Skeletal muscle tissue (tissue), 4 donors: ENCODE measurements around the gene IFI35. TPM values are rescaled to one million over a fixed set of nuclear protein-coding genes. Genes with fewer than 3 reads are reported as not detected.
A peak's percentile ranks its signal among the peaks of the same experiment; 100 is the strongest.

Experiments
- H3K27ac ChIP-seq: one replicate; pipeline ENCODE4 v1.7.0; 2013; ENCODE audit warnings: mild to moderate bottlenecking, low read depth, low read length, inconsistent platforms
- H3K27me3 ChIP-seq, 3 donors: one replicate each; pipeline ENCODE4 v1.7.0; 2013; ENCODE audit warnings: low read length in 3 of 3; ENCODE audit not compliant: control insufficient read depth in 3 of 3, insufficient read depth in 3 of 3
- H3K36me3 ChIP-seq, 3 donors: one replicate each; pipeline ENCODE4 v1.7.0; 2013; ENCODE audit warnings: low read length in 3 of 3; ENCODE audit not compliant: control insufficient read depth in 3 of 3, insufficient read depth in 3 of 3
- H3K4me1 ChIP-seq, 3 donors: one replicate each; pipeline ENCODE4 v1.7.0; 2013; ENCODE audit warnings: low read length in 3 of 3, mild to moderate bottlenecking in 3 of 3; ENCODE audit not compliant: control insufficient read depth in 3 of 3, insufficient read depth in 3 of 3
- H3K4me3 ChIP-seq, 3 donors: one replicate each; pipeline ENCODE4 v1.7.0; 2013; ENCODE audit warnings: low read length in 3 of 3
- H3K9ac ChIP-seq, 3 donors: one replicate each; pipeline ENCODE4 v1.7.0; 2013; ENCODE audit warnings: low read length in 3 of 3, mild to moderate bottlenecking in 3 of 3, moderate library complexity in 2 of 3, low read depth in 1 of 3
- H3K9me3 ChIP-seq, 3 donors: one replicate each; pipeline ENCODE4 v1.7.0; 2013; ENCODE audit warnings: low read length in 3 of 3; ENCODE audit not compliant: control insufficient read depth in 3 of 3
- total RNA-seq: library from RNA; depleted of rRNA; stranded (reverse); fragments of >200 nt; gene quantifications from one replicate; pipeline ENCODE4 v1.2.3, GENCODE V29; 2014
- donor health status: Osteomylitis.

IFI35 gene
- total RNA-seq, 1 donor from 2014 or later, result 11.5 TPM

DNA sequence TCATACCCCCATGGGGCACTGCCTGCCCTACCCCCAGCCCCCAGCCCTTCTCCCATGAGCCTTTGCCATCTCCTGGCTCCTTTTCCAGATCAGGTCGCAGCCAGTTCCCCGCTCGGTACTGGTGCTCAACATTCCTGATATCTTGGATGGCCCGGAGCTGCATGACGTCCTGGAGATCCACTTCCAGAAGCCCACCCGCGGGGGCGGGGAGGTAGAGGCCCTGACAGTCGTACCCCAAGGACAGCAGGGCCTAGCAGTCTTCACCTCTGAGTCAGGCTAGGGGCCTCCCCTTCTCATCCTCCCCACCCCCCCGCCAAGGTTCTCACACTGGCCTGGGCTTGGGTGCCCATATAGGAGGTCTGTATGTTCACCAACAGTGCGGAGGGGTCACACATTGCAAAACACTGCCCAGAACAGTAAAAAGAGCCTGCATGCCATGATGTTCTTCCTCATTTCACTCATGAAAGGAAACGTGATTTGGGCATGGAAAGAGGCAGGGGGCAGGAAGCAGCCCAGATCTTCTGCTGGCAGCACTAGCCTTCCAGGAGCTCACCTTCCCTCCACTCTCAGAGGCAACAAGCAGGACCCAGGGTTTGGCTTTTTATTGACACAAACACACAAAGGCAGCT is 7.5 kb downstream of the IFI35 start:
- H3K9me3 ChIP-seq, result no peaks in the 10 kb centered on the region
- H3K27me3 ChIP-seq, result no peaks in the 10 kb centered on the region
- peak overlapping the region; percentile 39 for H3K27ac ChIP-seq
- peaks cover 26 to 37% (median 34%) of the 10 kb centered on the region in 3 donors for H3K36me3 ChIP-seq
- peak overlapping the region in 2 of 3 donors; percentile 3 to 20 for H3K9ac ChIP-seq
- H3K4me3 ChIP-seq, result no peak overlapping the region
- peaks cover 27 to 34% (median 27%) of the 10 kb centered on the region in 3 donors for H3K4me1 ChIP-seq

DNA sequence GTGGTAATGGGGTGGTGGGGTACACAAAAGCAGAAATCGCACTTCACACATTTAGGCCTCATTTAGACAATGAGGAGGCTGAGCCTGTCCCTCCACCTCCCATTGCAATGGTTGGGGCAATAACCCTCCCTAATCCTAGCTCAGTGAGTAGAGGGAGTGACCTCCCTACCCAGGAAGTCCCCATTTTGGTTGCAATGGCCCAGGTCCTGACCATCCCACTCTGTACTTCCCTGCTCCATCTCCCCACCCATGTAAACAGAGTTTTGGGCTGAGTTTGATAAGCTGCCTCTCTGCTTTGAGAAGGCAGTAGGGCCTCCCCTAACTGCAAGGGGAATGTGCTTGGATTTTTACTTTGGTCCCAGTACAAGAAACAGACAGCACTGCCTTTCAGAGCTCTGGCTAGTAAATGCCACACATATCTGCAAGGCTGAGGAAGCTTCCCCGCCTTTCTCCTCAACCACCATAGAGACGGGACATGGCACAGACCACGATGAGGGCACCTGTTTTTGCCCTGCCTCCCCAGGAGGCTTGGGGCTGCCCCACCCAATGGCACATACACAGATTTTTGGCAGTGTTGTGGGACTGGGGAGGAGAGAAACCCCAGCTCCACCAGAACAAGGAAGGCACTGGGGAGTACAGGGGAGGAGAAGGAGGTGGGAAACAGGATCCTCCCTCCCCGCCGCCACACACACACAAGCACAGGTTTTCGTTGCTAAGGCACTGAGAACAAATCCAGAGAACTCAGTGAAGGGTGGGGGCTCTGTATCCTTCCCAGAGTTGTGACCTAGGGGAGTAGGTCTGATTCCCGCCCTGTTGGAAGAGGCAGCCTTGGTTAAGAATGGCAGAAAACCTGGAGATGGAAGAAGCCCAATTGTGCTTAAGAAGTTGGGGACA is 8.3 kb downstream of the IFI35 start:
- Histone ChIP-seq H3K4me1 (peaks cover 33 to 40% (median 33%) of the 10 kb centered on the region in 3 donors), H3K4me3 (no peak overlapping the region), H3K27me3 (no peaks in the 10 kb centered on the region), H3K9me3 (no peaks in the 10 kb centered on the region), H3K9ac (peak overlapping the region; percentile 3 to 25 (median 20)), H3K27ac (peak overlapping the region; percentile 39), H3K36me3 (peaks cover 26 to 37% (median 34%) of the 10 kb centered on the region in 3 donors)

DNA sequence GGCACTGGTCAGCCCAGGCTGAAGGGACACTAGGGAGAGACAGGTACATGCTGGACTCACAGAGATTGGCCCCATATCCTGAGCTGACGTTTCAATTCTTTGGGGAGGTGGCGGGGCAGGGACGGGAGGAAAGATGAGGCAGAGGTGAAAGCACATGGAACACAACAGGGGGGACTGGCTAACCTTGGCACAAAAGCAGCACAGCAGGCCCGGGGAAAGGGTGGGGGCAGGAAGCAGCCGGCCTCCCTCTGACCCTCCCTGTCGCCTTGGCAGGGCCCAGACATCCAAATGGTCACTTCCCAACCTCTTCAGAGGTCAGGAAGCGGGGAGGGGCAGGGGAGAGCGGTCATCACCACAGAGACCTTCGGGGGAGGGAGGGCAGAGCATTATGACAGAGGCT is 9.0 kb downstream of the IFI35 start:
- Histone ChIP-seq H3K36me3 (peaks cover 26 to 37% (median 34%) of the 10 kb centered on the region in 3 donors), H3K27ac (peak overlapping the region; percentile 39), H3K27me3 (no peaks in the 10 kb centered on the region), H3K4me3 (no peak overlapping the region), H3K9ac (peak overlapping the region in 1 of 3 donors; percentile 25), H3K9me3 (no peaks in the 10 kb centered on the region), H3K4me1 (peaks cover 38 to 46% (median 39%) of the 10 kb centered on the region in 3 donors)

DNA sequence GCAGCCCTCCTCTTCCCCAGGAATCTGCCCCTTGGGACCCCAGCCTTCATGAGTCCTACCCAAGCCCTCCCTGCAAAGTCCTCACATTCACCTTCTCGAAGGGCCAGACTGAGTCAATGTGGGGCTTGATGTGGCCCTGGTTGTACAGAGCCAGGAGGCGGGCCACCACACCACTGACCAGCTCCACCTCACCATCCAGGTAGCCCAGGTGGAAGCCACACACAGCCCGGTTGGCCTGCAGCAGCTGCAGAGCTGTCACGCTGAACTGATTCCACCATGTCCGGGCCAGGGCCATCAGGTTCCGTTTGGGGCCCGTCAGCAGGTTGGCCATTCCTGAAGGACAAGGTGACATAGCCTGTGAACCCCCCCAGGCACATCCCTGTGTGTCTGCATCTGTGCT is 9.6 kb downstream of the IFI35 start:
- Histone ChIP-seq H3K27ac (peak overlapping the region; percentile 39), H3K27me3 (no peaks in the 10 kb centered on the region), H3K9me3 (no peaks in the 10 kb centered on the region), H3K9ac (peak overlapping the region in 1 of 3 donors; percentile 3), H3K4me3 (no peak overlapping the region), H3K4me1 (peaks cover 39 to 50% (median 43%) of the 10 kb centered on the region in 3 donors), H3K36me3 (peaks cover 26 to 37% (median 31%) of the 10 kb centered on the region in 3 donors)

DNA sequence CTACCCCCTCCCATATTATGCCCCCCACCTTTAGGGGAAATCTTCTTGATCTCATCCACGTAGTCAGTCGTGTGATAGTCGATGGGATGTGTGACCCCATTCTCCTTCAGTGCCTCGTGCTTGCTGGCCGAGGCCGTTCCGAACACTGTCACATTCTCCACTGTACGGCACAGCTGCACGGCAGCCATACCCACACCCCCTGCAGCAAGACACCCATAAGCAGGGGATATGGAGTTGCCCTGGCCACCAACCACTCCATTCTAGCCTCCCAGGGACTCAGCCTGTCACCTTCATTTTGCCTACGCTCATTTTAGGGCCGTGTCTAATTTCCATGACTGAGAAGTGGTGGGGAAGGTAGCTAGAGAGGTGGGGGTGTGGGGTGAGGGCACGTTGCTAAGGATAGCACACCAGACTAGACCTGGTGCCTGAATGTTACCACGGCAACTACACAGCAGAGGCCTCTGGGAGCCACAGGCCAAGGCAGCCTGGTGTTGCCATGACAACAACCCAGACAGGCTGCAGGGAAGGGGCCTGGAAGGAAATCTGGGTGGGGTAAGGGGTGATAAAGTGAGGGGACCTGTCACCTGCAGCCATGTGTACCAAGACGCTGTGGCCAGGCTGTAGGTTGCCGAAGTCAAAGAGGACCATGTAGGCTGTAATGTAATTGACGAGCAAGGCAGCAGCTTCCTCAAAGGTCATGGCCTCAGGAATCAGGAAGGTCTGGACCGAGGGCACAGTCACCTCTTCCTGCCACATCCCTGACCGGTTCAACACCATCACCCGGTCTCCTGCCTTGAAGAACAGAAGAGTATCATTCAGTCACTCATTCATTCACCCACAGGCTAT is 11.6 kb downstream of the IFI35 start:
- Histone ChIP-seq H3K36me3 (peaks cover 23 to 33% (median 26%) of the 10 kb centered on the region in 3 donors), H3K4me3 (no peak overlapping the region), H3K27me3 (no peaks in the 10 kb centered on the region), H3K9me3 (no peaks in the 10 kb centered on the region), H3K9ac (no peak overlapping the region), H3K4me1 (peaks cover 35 to 55% (median 40%) of the 10 kb centered on the region in 3 donors), H3K27ac (no peak overlapping the region)

DNA sequence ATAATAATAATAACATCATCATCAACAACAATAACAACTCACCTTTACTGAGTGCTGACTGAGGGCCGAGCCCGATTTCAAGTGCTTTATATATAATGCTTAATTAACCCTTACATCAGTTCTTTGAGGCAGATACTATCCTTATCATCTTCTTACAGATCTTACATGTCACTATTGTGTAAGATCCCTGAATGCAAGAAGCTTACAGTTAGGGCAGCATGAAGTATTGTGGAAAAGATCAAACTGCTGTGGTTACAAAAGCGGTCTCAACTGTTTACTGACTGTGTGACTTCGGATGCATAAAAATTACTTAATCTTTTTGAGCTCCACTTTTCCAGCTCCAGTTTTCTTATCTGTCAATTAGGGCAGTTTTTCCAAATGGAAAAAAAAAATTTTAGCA is 12.3 kb downstream of the IFI35 start:
- H3K4me1 ChIP-seq, result peaks cover 33 to 55% (median 40%) of the 10 kb centered on the region in 3 donors
- H3K9me3 ChIP-seq, result no peaks in the 10 kb centered on the region
- H3K27me3 ChIP-seq, result no peaks in the 10 kb centered on the region
- no peak overlapping the region for H3K9ac ChIP-seq
- H3K36me3 ChIP-seq, result peaks cover 19 to 26% (median 22%) of the 10 kb centered on the region in 3 donors
- H3K27ac ChIP-seq, result no peak overlapping the region
- no peak overlapping the region for H3K4me3 ChIP-seq

DNA sequence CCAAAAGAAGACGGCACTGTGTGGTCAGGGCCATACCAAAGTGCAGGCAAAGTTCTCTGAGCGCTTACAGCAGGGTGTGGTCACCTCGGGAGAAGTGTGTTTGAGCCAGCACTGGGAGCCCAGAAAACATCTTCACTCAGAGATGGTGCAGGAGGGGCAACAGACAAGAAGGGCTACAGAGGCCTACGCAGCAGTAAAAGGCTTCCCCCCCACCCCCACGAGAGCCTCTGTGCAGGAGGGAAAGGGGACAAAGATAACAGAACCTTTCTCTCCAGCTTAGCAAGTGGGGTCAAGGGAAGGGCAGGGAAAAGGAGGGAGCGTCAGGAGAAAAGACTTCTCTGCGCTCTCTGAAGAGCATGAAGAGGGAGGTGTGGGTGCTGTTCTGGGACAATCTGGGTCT is 12.8 kb downstream of the IFI35 start:
- no peaks in the 10 kb centered on the region for H3K9me3 ChIP-seq
- peak overlapping the region in 1 of 3 donors; percentile 51 for H3K4me3 ChIP-seq
- peaks cover 34 to 55% (median 38%) of the 10 kb centered on the region in 3 donors for H3K4me1 ChIP-seq
- H3K9ac ChIP-seq, result peak overlapping the region in 1 of 3 donors; percentile 63
- peak overlapping the region; percentile 30 for H3K27ac ChIP-seq
- no peaks in the 10 kb centered on the region for H3K27me3 ChIP-seq
- peaks cover 16 to 23% (median 21%) of the 10 kb centered on the region in 3 donors for H3K36me3 ChIP-seq

DNA sequence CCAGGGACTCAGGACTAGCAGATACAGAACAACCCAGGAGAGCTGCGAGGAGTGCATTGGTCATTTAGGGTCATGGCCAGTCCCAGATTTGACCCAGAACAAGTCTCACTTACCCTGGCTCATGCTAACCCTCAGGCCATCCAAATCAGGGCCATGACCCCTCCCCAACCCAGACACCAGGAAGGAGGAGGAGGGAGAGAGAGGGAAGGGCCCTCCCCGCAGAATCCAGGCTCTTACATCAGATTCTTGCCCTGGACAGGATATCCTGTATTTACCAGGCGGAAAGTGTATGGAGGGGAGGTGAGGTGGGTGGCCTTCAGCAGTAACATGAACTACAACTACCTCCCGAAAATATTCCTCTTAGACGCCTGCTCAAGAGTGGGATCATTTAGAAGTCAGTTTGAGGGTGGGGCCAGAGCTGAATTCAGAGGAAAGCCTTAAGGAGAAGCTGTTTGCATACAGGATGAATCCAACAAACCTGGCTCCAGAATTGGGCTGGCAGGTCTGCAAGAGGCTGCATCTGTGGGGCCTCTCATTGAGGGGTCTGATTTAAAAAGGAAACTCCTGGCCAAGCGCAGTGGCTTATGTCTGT is 13.5 kb downstream of the IFI35 start:
- Histone ChIP-seq H3K4me3 (peak overlapping the region in 2 of 3 donors; percentile 29 to 51), H3K9me3 (no peaks in the 10 kb centered on the region)

More for the DNA sequence above, 13.5 kb downstream of the IFI35 start:
- Histone ChIP-seq H3K27me3 (no peaks in the 10 kb centered on the region), H3K27ac (peak overlapping the region; percentile 30), H3K9ac (peak overlapping the region in 2 of 3 donors; percentile 16 to 43), H3K4me1 (peaks cover 34 to 52% (median 38%) of the 10 kb centered on the region in 3 donors), H3K36me3 (peaks cover 15 to 19% (median 16%) of the 10 kb centered on the region in 3 donors)
